Smooth muscle cell (in vitro differentiated cells): ENCODE results near the gene SYT11. TPM values are rescaled to one million over a fixed set of nuclear protein-coding genes. Genes with fewer than 3 reads are reported as not detected.

ENCODE experiments used
- DNase-seq: peaks from one replicate; lab custom pipeline; 2025; ENCODE audit not compliant: unreplicated experiment; lab: John Stamatoyannopoulos, UW
- H2AFZ ChIP-seq: fragments of 200-600 bp; sonication (generic); 2 replicates; pipeline ENCODE4 v1.6.0; 2016; ENCODE audit warnings: antibody characterized with exemption, low read depth, mild to moderate bottlenecking
- H3F3A ChIP-seq: fragments of 200-600 bp; sonication (generic); 2 replicates; pipeline ENCODE4 v1.6.0; 2017; ENCODE audit warnings: antibody characterized with exemption, low read depth
- H3K27ac ChIP-seq: fragments of 200-600 bp; sonication (generic); 2 replicates; pipeline ENCODE4 v1.5.1; 2016; ENCODE audit warnings: low read depth, mild to moderate bottlenecking
- H3K27me3 ChIP-seq: fragments of 200-600 bp; sonication (generic); 2 replicates; pipeline ENCODE4 v1.6.1; 2016; ENCODE audit warnings: low read depth, mild to moderate bottlenecking
- H3K36me3 ChIP-seq: fragments of 200-600 bp; sonication (generic); 2 replicates; pipeline ENCODE4 v1.5.1; 2016; ENCODE audit warnings: low read depth
- H3K4me1 ChIP-seq: fragments of 200-600 bp; sonication (generic); 2 replicates; pipeline ENCODE4 v1.5.1; 2016; ENCODE audit warnings: low read depth
- H3K4me2 ChIP-seq: fragments of 200-600 bp; sonication (generic); 2 replicates; pipeline ENCODE4 v1.6.0; 2016; ENCODE audit warnings: mild to moderate bottlenecking
- H3K4me3 ChIP-seq: fragments of 200-600 bp; sonication (generic); 2 replicates; pipeline ENCODE4 v1.5.1; 2016; ENCODE audit warnings: mild to moderate bottlenecking
- H3K79me2 ChIP-seq: fragments of 200-600 bp; sonication (generic); 2 replicates; pipeline ENCODE4 v1.6.0; 2016; ENCODE audit warnings: low read depth, mild to moderate bottlenecking
- H3K9ac ChIP-seq: fragments of 200-600 bp; sonication (generic); 2 replicates; pipeline ENCODE4 v1.6.0; 2016; ENCODE audit warnings: low read depth
- H3K9me3 ChIP-seq: fragments of 200-600 bp; sonication (generic); replicated peaks from 2 replicates; pipeline ENCODE4 v1.5.1; 2016; ENCODE audit warnings: low read depth
- H4K20me1 ChIP-seq: fragments of 200-600 bp; sonication (generic); 2 replicates; pipeline ENCODE4 v1.6.0; 2016; ENCODE audit warnings: low read depth
- WGBS: methylation state at CpG from one replicate; pipeline ENCODE4 v1.1.7; 2016; ENCODE audit warnings: low lambda C conversion rate; 5-methylcytosine and 5-hydroxymethylcytosine counted together
- polyA plus RNA-seq: library from polyadenylated mRNA; unstranded; fragments of >200 nt; fragmentation: Nextera tagmentation; extraction: Ambion mirVana; gene quantifications from 2 replicates; pipeline ENCODE4 v1.2.1, GENCODE V29; 2016
- total RNA-seq: library from RNA; depleted of rRNA; stranded (reverse); fragments of >200 nt; gene quantifications from 2 replicates; pipeline ENCODE4 v1.2.3, GENCODE V29; 2014
- TF ChIP-seq, protein P1 (sequence below): fragments of 200-600 bp; sonication (generic); IDR thresholded peaks from 2 replicates; pipeline ENCODE4 v1.5.1; 2017; ENCODE audit warnings: borderline replicate concordance, mild to moderate bottlenecking, antibody characterized with exemption; ENCODE audit not compliant: insufficient read depth, poor library complexity, severe bottlenecking

Gene SYT11
- total and polyA plus RNA-seq, 2 experiments from 2014 or later: 2.9 to 3.4 TPM

DNA sequence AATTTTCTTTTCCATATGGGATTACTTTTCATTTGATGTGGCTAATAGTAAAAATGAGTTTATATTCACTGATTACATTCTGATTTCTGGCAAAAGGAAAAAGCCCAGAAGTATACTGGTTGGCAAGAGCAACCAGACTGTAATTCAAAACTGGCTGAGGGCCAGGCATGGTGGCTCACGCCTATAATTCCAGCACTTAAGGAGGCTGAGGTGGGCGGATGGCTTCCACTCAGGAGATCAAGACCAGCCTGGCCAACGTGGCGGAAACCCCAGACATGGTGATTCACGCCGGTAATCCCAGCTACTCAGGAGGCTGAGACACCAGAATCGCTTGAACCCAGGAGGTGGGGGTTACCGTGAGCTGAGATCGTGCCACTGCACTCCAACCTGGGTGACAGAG lies 14.5 kb downstream of the SYT11 start:
- Histone ChIP-seq H2AFZ (no peak overlapping the region), H4K20me1 (no peaks in the 10 kb centered on the region), H3K9me3 (no peaks in the 10 kb centered on the region), H3K79me2 (no peaks in the 10 kb centered on the region), H3K4me3 (no peak overlapping the region), H3K27me3 (no peaks in the 10 kb centered on the region), H3K4me1 (no peaks in the 10 kb centered on the region), H3K27ac (peak overlapping the region; percentile 74), H3K9ac (peak overlapping the region; percentile 45), H3K36me3 (no peaks in the 10 kb centered on the region), H3F3A (no peaks in the 10 kb centered on the region), H3K4me2 (peak overlapping the region; percentile 37)
- WGBS: 47% methylated on average over 9 of the region's 9 CpGs
- TF ChIP-seq, protein P1, sequence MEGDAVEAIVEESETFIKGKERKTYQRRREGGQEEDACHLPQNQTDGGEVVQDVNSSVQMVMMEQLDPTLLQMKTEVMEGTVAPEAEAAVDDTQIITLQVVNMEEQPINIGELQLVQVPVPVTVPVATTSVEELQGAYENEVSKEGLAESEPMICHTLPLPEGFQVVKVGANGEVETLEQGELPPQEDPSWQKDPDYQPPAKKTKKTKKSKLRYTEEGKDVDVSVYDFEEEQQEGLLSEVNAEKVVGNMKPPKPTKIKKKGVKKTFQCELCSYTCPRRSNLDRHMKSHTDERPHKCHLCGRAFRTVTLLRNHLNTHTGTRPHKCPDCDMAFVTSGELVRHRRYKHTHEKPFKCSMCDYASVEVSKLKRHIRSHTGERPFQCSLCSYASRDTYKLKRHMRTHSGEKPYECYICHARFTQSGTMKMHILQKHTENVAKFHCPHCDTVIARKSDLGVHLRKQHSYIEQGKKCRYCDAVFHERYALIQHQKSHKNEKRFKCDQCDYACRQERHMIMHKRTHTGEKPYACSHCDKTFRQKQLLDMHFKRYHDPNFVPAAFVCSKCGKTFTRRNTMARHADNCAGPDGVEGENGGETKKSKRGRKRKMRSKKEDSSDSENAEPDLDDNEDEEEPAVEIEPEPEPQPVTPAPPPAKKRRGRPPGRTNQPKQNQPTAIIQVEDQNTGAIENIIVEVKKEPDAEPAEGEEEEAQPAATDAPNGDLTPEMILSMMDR: no peak
- DNase-seq: peak; percentile 4

- no peak overlapping the region for H3K9ac ChIP-seq
- H3K4me2 ChIP-seq: no peak overlapping the region
- H3K4me1 ChIP-seq: no peaks in the 10 kb centered on the region
- no peaks in the 10 kb centered on the region for H3K79me2 ChIP-seq
- TF ChIP-seq, protein P1: no peak
- H3K36me3 ChIP-seq: no peaks in the 10 kb centered on the region
- H2AFZ ChIP-seq: no peak overlapping the region
- H3K27me3 ChIP-seq: no peaks in the 10 kb centered on the region
- no peaks in the 10 kb centered on the region for H3K9me3 ChIP-seq
- no peak overlapping the region for H3K4me3 ChIP-seq
- no peaks in the 10 kb centered on the region for H4K20me1 ChIP-seq
- no peaks in the 10 kb centered on the region for H3F3A ChIP-seq
- 94% methylated on average over 2 of the region's 2 CpGs for WGBS
- no peak overlapping the region for H3K27ac ChIP-seq
- DNase-seq: no peak
Measured at GRCh38 chr1:155877945-155878344, 18.6 kb downstream of the SYT11 start.

DNA sequence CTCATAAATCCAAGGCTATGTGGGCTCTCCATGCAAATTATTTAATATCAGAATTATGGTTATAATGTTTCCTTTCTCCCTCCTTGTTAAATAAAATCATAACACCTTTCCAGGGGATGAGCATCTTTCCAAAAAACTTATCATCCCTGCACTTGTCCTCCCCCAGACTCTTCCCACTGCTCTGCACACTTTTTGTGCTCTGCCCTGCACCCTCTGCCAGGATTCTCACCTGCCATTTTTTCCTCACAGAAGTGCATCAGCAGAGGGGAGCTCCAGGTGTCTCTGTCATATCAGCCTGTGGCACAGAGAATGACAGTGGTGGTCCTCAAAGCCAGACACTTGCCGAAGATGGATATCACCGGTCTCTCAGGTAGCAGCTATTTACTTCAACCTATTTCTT lies 20.9 kb downstream of the SYT11 start:
- 100% methylated on average over 2 of the region's 2 CpGs for WGBS
- TF ChIP-seq, protein P1: no peak
- H3K9me3 ChIP-seq: no peaks in the 10 kb centered on the region
- no peak overlapping the region for H3K9ac ChIP-seq
- H3K4me2 ChIP-seq: no peak overlapping the region
- H3K36me3 ChIP-seq: no peaks in the 10 kb centered on the region
- H3K4me3 ChIP-seq: no peak overlapping the region
- H3F3A ChIP-seq: no peaks in the 10 kb centered on the region
- no peaks in the 10 kb centered on the region for H3K79me2 ChIP-seq
- DNase-seq: no peak
- H2AFZ ChIP-seq: no peak overlapping the region
- no peaks in the 10 kb centered on the region for H4K20me1 ChIP-seq
- H3K4me1 ChIP-seq: no peaks in the 10 kb centered on the region
- H3K27ac ChIP-seq: no peak overlapping the region
- no peaks in the 10 kb centered on the region for H3K27me3 ChIP-seq

DNA sequence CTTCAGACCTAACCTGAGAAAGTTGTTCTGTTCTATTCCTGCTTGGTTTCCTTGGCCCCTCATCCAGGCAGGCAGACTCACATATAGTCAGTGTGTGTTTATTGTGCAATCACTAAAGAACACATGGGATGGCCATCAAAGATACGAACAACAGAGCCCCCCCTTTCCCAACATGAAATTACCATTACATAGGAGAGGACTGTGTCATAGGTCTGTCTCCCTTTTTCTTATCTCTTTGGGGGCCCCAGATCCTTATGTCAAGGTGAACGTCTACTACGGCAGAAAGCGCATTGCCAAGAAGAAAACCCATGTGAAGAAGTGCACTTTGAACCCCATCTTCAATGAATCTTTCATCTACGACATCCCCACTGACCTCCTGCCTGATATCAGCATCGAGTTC lies 21.6 kb downstream of the SYT11 start:
- no peaks in the 10 kb centered on the region for H3F3A ChIP-seq
- no peaks in the 10 kb centered on the region for H3K27me3 ChIP-seq
- no peaks in the 10 kb centered on the region for H3K79me2 ChIP-seq
- TF ChIP-seq, protein P1: no peak
- H3K27ac ChIP-seq: no peak overlapping the region
- H3K9me3 ChIP-seq: no peaks in the 10 kb centered on the region
- no peak overlapping the region for H3K9ac ChIP-seq
- H3K4me1 ChIP-seq: no peaks in the 10 kb centered on the region
- DNase-seq: no peak
- no peaks in the 10 kb centered on the region for H3K36me3 ChIP-seq
- H2AFZ ChIP-seq: no peak overlapping the region
- WGBS: 87% methylated on average over 6 of the region's 6 CpGs
- H3K4me3 ChIP-seq: no peak overlapping the region
- H4K20me1 ChIP-seq: no peaks in the 10 kb centered on the region
- no peak overlapping the region for H3K4me2 ChIP-seq
